ENCODE data around the gene CD44. TPM values are rescaled to one million over a fixed set of nuclear protein-coding genes. Genes with fewer than 3 reads are reported as not detected.

The CD44 gene
- polyA plus RNA-seq, 2 of the 4 experiments (the other 2 are of a cell fraction) = 309 to 585 TPM

GRCh38 chr11:35165030-35165422 is 26.1 kb downstream of the CD44 start:
- CTCF ChIA-PET = interaction anchor here (0.6 to 3.7 kb wide), 7 partner anchors 10 to 239 kb away, joined by 3 to 17 read pairs (median 3); partner anchors contain the start of gene CD44
- POLR2A ChIA-PET = no interaction called here
- H3K9me3 ChIP-seq = no peaks in the 10 kb centered on the region
- DNase-seq (ENCODE audit: low read depth in 1 of 2, low spot score in 1 of 2) (no peak), ATAC-seq (no peak), FAIRE-seq (no peak)
- peak overlapping the region; percentile 61 for H3K4me2 ChIP-seq
- no peak overlapping the region for H3K4me3 ChIP-seq
- peak overlapping the region; percentile 76 to 87 for H3K27ac ChIP-seq
- TF ChIP-seq GATA3 (IDR thresholded peaks at IDR 0.05; ENCODE audit: borderline replicate concordance) = no peak
- no peak for TF ChIP-seq HMGXB4 (CRISPR knock-in tag; IDR thresholded peaks at IDR 0.05; ENCODE audit: borderline replicate concordance)
- no peak for TF ChIP-seq RARB (CRISPR knock-in tag; IDR thresholded peaks at IDR 0.05)
- no peak for TF ChIP-seq HOXB13 (CRISPR knock-in tag; IDR thresholded peaks at IDR 0.05; ENCODE audit: low read depth)
- TF ChIP-seq ESRRA (IDR thresholded peaks at IDR 0.05; ENCODE audit: borderline replicate concordance, low read length) = no peak
- TF ChIP-seq EP300 (IDR thresholded peaks at IDR 0.05) = no peak
- TF ChIP-seq CEBPB (IDR thresholded peaks at IDR 0.05) = no peak
- no peak for TF ChIP-seq CHD4 (IDR thresholded peaks at IDR 0.05; ENCODE audit: borderline replicate concordance)
- TF ChIP-seq E2F6 (IDR thresholded peaks at IDR 0.05; ENCODE audit: borderline replicate concordance, low read depth) = no peak
- H3K4me1 ChIP-seq = peaks cover 95% of the 10 kb centered on the region
- 93% methylated on average over 1 of the region's 1 CpG for WGBS (ENCODE audit: missing lambda C conversion rate)

- DNase-seq (ENCODE audit: low read depth in 1 of 2, low spot score in 1 of 2) = peak in 1 of 2 experiments; percentile 31
- peaks cover 98% of the 10 kb centered on the region for H3K4me1 ChIP-seq
- H3K4me2 ChIP-seq = peak overlapping the region; percentile 61
- ChIA-PET CTCF (interaction anchor here (0.6 to 3.7 kb wide), 9 partner anchors 12 to 240 kb away, joined by 3 to 17 read pairs (median 4); partner anchors contain the start of gene CD44), POLR2A (interaction anchor here (2.3 kb wide), 1 partner anchor 26 kb away, joined by 10 read pairs; no protein-coding TSS in a partner anchor)
- FAIRE-seq = no peak
- WGBS (ENCODE audit: missing lambda C conversion rate) = 48% methylated on average over 8 of the region's 8 CpGs
- H3K27ac ChIP-seq = peak overlapping the region; percentile 76 to 87
- H3K9me3 ChIP-seq = no peaks in the 10 kb centered on the region
- ATAC-seq = peak; percentile 40 to 48; a peak in 4 of 6 replicates
- no peak overlapping the region for H3K4me3 ChIP-seq
- TF ChIP-seq SMC3 (IDR thresholded peaks at IDR 0.05) = peak; percentile 33; the same call in 2 of the 3 replicates
- TF ChIP-seq RFX5 (IDR thresholded peaks at IDR 0.05) = no peak
- no peak for TF ChIP-seq PHF8 (IDR thresholded peaks at IDR 0.05; ENCODE audit: borderline replicate concordance, low read depth)
- TF ChIP-seq KDM5A (IDR thresholded peaks at IDR 0.05) = no peak
- TF ChIP-seq RARB (CRISPR knock-in tag; IDR thresholded peaks at IDR 0.05) = no peak
- no peak for TF ChIP-seq TP53 (CRISPR knock-in tag; IDR thresholded peaks at IDR 0.05)
- TF ChIP-seq CEBPB (IDR thresholded peaks at IDR 0.05) = peak; percentile 72 to 83
- no peak for TF ChIP-seq HOXA7 (CRISPR knock-in tag; IDR thresholded peaks at IDR 0.05)
- TF ChIP-seq USF2 (IDR thresholded peaks at IDR 0.05) = no peak
- TF ChIP-seq PBX3 (IDR thresholded peaks at IDR 0.05) = peak; percentile 67
- TF ChIP-seq ELK1 (IDR thresholded peaks at IDR 0.05; ENCODE audit: low read depth, low read length) = no peak
- peak; percentile 1 to 43; a peak in 2 of 5 replicates for TF ChIP-seq RAD21 (conservative IDR thresholded peaks at IDR 0.05 in 1 of 2, IDR thresholded peaks at IDR 0.05 in 1 of 2)
- TF ChIP-seq EP300 (IDR thresholded peaks at IDR 0.05) = peak; percentile 88 to 92; a peak in 3 of 5 replicates
- peak; percentile 64 to 84; a peak in 4 of 5 replicates for TF ChIP-seq JUN (IDR thresholded peaks at IDR 0.05)
- TF ChIP-seq HES2 (IDR thresholded peaks at IDR 0.05) = peak; percentile 62
- peak; percentile 45; the same call in 1 of the 3 replicates for TF ChIP-seq BCL3 (IDR thresholded peaks at IDR 0.05)
Measured at GRCh38 chr11:35165423-35166368, 26.7 kb downstream of the CD44 start.

Measured in A549 (cell line).